Bone marrow (tissue), 2 donors: Measurements from ENCODE around the gene LSMEM2.
"Not testable (repeated sequence)": the region's sequence is repeated elsewhere in the genome, so short reads cannot be mapped to it uniquely, and the experiment has no call there.

Experiments
- DNase-seq, 2 donors: peaks; one replicate each; lab custom pipeline; 2025; lab: John Stamatoyannopoulos, UW

Gene LSMEM2

DNA sequence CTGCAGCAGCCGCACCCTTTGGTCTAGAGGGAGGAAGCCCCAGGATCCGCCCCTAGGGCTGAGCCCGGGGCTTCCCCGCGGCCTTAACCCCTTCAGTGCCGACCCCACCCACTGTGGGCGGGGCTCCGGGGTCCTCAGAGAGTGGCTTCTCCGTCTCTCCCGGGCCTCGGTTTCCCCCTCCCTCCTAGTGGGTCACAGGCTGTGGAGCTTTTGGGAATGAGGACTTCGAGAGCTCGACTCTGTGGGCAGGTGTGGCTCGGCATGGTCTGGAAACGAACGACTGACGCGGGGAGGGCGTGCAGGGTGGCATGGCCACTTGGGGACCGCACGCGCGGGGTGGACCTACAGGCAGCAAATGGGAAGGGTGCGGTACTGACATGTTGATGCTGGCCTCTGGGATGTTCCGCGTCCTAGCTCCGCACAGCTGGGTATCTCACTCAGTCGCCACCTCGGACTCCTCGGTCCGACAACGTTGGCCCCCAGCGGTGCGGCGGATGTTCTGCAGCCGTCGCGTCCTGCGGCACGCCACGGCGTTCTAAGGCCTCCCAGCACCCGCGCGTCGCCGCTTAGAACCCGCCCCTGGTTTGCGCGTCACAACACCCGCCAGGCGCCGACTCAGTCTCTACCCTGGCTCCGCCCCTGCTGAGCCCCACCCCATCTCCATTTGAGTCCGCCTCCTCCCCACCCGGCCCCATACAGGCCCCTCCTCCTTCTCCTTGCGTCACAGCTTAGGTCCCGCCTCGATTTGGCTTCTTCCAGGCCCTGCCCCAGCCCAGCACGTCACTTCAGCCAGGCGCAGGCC lies 20.1 kb downstream of the LSMEM2 start, which contains the start of the genes HYAL3 and NAA80:
Gene HYAL3 (minus strand): TSS at position 570 of the 802 bp plus-strand sequence. CDS start 3,803 bp downstream, outside the sequence.
Gene NAA80 (minus strand): TSS at position 570 of the 802 bp plus-strand sequence. CDS start 1,942 bp downstream, outside the sequence.
- peak; percentile 95 to 99 for DNase-seq

DNA sequence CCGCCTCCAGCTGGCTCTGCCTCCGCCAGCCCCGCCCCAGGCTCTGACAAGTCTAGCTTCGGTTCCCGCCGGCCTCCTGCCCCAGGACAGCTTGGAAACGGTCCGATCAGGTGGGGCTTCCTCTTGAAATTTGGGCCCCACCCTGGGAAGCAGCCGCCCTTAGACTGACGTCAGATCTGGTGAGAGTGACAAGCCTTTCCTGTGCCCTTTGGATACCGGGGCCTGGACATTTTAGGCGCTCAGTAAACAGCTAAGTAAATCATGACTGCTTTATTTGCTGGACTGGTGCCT lies 20.7 kb downstream of the LSMEM2 start:
- DNase-seq = no peak

DNA sequence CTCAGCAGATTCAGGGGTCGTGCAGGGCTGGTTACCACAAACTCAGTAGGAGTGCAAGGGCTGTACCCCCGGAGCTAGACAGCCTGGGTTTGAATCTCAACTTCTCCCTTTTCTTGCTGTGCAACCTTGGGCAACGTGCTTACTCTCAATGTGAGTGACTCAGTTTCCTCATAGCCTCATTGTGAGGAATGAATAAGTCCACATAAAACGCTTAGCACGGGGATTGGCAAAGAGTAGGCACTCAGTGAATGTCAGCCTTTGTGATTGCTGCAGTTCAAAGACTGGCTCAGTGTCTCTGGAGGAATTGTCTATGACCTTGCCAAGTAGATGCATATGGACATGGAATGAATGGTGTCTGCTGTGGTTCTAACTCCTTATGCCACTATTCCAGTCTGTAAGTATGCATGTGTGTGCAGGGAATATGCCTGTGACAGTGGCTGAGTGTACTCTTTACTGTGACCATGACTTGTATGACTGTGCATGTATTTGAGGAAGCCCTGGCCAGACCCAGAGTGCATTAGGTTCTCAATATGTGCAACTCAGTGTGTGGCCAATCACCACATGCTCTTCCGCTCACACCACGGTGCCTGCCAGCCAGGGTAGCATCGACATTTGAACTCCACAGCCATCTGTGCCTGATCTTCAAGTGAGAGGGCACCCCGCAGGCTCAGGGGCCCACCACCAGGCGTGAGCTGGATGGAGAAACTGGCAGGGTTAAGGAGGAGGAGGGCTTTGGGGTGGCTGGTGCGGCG lies 21.2 kb downstream of the LSMEM2 start:
- peak; percentile 32 to 76 for DNase-seq

DNA sequence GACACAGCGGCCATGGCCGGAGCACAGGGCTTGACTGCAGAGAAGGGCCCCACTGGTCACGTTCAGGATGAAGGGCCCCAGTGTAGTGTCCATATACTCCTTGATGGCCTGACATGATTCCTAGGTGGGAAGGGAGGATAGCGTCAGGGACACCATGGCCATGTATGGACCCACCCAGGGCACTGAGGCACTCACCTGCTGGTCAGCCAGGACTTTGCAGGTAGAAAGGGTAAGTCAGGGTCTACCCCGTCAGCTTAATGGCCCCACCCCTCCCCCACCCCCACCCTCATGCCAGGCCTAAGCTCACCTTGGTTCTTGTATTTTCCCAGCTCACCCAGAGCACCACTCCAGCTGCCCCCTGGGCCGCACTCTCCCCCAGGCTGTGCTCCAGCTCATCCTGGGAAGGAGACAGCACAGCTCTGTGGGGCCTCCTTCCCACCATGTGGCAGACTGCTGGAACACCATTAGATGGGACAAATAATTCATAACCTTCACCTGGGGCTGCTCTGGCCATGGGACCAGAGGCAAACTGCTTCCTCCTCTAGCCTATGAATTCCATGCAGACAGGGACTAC lies 21.9 kb downstream of the LSMEM2 start:
- no peak for DNase-seq

DNA sequence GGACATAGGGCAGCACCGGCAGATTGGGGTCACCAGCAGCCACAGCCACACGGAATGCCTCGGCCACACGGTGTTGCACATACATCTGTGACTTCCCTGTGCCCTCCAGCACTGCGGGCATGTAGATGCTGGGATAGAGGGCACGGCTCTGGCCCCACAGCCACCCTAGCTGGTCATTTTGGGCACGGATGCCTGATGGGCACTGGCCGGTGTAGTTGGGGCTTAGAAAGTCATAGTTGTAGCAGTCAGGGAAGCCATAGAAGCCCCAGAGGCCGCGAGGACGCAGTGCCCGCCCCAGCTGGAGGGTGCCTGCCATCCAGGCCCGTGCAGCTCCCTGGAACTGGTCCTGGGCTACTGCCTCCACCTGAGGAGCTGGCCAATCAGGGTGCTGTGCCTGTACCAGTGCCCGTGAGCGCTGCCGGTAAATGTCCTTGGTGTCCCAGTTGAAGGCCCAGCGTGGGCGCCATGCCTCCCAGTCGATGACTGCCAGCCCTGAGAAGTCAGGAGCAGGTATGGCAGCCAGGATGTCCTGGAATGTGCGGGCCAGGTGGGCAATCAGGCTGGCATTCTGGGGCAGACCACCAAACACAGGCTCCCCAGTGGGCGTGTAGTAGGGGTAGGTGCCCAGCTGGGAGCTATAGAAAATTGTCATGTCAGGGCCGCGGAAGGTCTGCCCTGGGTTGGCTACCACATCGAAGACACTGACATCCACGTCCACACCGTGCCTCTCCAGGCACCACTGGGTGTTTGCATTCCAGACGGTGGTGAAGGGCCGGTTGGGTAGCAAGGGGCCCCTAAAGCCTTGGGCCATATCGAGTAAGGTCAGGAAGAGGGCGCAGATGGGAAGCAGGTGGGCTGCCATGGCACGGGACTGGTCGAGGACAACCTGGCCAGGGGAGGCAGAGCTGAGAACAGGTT lies 23.5 kb downstream of the LSMEM2 start:
- no peak for DNase-seq

DNA sequence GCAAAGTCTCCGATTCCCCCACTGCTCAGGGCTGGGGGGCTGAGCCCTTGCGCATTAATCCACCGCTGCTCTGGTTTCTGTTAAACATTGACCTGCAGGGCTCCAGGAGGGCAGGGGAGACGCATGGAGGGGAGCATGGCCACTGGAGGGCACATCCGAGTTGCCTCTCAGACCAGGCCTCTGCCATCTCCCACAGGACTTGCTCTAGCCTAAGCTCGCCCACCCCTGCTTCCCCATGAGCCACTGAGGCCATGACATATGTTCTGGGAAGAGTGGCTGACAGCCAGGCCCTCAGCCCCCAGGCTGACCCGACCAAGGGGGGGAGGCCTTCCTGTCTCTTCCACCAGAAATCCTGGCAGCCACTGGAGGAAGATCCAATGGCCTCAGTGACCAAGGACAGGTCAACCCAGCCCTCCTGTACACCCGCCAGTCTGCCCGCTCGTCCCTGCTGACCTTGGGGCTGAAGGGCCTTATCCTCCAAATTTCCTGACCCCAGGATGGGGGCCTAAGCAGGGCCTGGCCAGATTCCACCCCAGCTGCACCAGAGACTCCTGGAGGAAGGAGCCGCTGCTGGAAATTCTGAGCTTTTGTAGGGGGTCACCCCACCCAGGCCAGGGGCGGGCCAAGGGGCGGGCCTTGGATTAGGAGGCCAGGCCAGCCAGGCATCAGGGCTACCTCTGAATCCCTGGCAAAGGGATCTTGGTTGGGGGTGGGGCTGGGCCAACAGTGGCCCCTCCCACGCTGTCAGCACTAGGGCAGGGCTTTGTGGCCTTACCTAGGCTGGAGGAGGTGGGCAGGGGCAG lies 24.3 kb downstream of the LSMEM2 start, which contains the start of gene HYAL1:
Gene HYAL1 (minus strand): TSS at position 562 of the 803 bp plus-strand sequence. CDS start 618 bp downstream, outside the sequence.
- DNase-seq = no peak

DNA sequence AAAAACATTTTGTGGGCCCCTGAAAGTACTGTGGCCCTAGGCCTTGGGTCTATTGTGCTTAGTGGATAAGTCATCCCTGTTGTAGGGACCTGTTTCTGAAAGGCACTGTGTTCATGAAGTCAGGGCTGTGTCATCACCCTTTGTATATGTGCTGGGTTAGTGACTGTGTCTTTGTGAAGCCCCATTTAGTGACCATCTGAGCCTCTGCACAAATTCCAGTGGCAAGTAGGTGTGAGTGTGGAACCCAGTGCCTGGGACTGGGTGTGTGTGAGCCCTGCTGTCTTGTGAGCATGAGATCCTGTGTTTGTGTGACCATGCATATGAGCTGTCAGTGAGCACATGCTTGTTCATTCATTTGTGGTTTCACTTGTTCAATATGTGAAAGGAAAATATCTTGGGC lies 25.7 kb downstream of the LSMEM2 start:
- no peak for DNase-seq

DNA sequence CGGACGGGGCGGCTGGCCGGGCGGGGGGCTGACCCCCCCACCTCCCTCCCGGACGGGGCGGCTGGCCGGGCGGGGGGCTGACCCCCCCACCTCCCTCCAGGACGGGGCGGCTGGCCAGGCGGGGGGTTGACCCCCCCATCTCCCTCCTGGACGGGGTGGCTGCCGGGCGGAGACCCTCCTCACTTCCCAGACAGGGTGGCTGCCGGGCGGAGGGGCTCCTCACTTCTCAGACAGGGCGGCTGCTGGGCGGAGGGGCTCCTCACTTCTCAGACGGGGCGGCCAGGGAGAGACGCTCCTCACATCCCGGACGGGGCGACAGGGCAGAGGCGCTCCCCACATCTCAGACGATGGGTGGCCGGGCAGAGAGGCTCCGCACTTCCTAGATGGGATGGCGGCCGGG lies 33.2 kb downstream of the LSMEM2 start:
- DNase-seq = not testable (repeated sequence)

DNA sequence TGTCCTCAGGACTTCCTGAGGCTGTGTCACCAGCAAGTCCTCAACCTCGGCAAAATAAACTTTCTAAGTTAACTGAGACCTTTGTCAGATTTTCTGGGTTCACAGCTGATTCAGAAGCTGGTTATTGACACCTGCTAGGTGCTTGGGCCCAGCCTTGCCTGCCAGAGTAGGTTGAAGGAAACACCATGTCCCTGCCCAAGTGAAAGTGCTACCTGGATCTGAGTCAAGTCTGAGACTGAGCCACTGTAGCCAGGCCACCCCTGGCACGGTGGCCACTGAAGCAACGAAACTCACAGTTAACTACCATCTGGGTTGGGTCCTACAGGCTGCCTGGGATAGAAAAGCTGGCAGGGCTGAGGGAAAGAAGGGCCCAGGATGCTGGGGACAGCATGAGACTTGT lies 35.5 kb downstream of the LSMEM2 start:
- no peak for DNase-seq

DNA sequence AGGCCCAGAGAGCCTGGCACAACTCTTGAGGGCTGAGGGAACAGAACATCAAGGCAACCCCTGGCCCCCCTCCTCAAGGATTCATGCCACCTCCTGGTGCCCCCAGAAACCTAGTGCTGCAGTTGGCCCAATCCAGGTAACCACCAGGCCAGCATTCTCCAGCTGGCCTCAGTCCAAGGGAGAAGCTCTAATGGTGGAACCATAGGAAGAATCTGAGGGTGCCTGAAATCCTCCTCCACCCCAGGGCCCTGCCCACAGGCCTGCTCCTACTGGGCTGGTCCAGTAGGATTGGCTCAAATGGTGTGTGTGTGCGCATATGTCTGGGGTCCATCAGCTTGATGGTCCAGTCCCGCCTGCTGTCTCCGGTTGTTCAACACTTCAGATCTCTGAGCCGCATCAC lies 35.9 kb downstream of the LSMEM2 start:
- DNase-seq = no peak

DNA sequence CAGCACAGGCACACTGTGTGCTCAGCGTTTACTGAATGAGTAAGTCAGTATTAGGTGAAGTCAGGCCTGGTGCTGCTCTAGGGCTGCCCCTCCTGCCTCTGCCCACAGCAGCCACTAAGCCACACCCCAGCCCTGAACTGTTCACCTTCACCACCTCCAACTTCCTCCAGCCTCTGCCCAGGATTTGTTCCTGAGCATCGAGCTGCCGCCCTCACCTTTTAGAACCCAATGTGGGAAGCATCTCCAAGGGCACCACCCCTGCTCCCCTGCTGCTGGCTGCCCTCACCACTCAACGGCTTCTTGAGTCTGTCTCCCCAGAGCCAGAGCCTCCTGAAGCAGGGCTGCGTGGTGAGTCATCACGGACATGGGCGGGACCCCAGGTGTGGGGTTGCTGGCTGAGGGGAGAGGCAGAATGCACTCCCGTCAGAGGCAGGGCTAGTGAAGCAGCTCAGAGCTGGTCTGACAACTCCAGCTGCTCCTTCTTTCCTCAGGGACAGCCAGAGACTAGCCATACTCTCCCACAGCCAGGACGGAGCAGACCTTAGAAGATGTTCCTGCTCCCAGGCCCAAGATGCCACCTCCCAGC lies 37.9 kb downstream of the LSMEM2 start:
- DNase-seq = no peak

DNA sequence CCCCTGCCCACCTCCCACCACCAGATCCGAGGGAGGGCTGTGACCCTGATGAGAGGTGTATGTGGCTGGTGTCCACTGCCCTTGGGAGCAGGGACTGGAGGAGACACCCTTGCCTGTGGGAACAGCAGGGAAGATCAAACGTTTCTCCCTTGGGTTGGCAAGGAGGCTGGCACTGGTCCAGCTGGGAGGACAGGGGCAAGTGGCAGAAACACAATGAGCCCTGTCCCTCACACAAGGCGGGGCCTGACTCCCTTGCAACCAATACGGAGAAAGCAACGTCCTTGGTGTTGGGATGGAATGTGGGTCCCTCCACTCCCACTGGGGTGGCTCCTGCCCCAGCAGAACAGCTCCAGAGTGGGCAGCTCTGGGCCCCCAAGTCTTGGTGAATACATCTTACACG lies 38.4 kb downstream of the LSMEM2 start:
- no peak for DNase-seq

DNA sequence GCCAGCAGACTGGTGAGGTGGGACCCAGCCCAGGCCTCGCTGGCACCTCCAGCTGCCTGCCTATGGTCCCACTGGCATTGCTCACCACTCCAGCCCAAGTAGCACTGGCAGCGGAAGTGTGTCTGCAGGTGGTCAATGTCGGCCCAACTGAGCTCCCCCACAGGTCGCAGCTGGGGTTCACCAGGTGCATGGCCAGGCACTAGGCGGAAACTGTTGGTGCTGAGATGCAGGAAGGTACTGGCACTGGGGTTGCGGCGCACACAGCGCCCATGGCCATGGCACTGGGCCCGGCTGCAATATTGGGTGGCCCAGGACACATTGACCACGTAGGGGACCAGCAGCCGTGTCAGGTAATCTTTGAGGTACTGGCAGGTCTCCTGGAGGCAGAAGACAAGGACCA lies 39.3 kb downstream of the LSMEM2 start:
- DNase-seq = no peak

DNA sequence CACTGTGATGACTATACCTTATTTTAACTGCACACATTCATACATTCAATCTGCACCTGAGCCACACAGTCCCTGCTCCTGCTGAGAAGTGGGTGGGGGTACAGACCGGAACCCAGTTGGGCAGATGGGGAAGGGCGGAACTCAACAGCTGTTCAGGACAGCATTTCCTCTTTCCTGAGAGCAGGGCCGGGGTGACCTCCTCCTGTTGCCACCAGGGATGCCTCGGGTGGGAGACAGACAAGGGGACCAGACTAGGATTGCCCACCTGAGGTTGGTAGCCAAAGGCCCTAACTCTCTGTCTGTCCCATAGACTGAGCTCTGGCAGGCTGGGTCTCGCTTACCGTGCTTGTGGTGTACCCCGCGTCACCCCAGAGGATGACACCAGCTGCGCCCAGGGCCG lies 39.7 kb downstream of the LSMEM2 start:
- DNase-seq = no peak

DNA sequence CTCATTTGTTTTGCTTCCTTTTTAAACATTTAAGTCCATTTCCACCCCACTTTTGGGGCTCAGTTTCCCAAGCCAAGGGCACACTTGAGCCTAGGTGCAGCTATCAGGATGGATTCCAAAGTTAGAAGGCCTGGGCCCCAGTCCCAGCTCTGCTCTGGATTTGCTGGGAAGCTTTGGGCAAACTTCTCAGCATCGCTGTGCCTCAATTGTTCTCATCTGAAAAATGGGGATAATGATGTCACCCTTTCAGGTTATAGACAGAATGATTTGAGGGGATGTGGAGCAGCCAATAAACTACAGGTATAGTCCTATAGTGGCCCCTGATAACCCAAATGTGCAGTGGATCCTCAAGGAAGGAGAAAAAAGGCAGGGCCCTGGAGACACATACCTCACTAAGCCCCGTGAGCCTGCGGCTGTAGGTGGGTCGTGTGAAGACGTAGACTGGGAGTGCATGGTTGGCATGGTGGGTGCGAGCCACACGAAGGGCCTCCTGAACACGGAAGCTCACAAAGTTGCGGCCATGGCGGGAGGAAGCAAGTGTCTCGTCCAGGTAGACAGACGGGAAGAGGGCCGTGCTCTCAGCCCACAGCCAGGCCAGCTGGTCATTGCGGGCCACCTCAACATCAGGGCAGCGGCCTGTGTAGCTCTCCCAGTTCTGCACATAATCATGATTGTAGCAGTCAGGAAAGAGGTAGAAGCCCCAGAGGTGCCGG lies 40.5 kb downstream of the LSMEM2 start:
- no peak for DNase-seq

DNA sequence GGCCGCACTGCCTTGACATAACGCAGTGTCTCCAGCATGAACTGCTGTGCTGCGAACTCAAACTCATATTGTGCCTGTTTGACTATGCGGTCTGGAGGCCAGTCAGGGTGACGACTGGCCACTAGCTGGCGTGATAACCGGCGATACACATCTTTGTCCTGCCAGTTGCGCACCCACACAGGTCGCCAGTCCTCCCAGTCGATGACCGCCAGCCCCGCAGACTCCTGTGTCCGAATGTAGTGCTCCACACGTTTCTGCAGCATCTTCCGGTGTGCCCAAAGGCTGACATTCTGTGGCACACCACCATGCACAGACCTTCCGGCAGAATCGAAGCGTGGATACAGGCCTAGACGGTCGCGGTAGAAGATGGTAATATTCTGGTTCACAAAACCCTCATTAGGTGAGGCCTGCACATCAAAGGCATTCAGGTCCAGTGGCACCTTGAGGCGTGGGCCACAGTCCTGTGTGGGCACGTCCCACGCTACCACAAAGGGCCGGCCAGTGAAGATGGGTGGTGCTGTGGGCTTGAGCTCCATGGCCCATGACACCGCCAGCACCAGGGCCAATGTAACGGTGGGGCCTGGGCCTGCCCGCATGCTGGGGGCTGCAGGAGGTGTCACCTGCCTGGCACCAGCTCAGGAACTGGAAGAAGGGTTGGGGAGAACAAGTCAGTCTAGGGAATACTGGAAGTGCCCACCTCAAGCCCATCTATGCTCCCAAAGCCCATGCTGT lies 41.2 kb downstream of the LSMEM2 start:
- no peak for DNase-seq

DNA sequence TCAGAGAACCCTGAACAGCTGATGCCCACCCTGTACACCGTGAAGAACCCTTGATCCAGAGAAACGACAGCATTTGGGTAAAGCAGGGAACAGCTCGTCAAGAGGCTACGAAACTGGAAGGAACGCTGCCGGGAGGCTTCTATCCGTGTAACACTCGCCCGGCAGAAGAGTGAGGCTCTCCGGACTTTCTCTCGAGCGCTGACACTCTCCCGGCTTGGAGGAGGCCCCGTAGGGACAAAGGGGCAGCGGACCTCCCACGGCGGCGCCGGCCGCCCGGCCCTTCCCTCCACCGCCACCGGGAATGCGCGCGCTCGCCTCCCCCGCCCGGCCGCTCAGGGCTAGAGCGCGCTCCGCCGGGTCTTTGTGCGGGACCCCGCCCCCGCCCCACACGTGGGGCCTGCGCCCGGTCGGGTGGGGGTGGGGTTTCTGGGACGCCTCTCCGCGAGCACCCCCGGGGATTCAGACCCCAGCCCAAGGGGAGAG lies 42.0 kb downstream of the LSMEM2 start:
- peak; percentile 23 to 75 for DNase-seq

DNA sequence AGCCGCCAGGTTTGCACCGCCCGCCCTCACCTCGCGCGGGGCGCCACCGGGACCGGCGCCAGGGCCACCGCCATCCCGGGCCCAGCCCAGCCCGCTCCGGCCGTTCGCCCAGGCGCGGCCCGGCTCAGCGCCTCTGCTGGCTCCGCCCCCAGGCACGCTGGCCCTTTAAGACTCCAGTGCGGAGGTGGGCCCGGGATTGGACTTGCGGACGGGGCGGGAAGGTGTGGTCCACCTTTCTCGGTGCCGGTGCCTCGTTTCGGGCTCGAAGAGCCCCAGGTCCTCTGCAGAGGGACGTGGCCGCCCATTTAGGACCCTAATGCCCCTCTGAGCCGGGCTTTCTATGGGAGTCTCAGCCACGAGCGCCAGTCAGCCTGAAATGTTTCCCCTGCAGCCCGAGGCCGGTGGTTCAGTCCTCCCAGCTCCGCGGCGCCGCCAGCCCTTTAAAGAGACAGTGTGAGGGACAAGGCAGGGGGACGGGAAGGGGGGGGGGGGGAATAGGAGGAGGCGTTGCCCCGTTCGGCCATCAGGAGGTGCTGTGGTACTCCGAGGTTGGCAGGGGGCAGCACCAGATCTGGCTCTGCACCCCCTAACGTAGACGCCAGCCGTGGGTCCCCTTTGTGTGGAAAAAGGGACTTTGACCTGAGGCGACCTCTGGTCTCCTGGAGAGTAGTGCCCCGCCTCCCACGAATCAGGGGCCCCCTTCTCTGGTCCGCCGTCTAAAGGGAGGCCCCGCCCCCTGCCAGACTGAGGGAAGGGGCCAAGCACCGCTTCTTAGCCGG lies 42.6 kb downstream of the LSMEM2 start:
- DNase-seq = peak; percentile 75 to 83

DNA sequence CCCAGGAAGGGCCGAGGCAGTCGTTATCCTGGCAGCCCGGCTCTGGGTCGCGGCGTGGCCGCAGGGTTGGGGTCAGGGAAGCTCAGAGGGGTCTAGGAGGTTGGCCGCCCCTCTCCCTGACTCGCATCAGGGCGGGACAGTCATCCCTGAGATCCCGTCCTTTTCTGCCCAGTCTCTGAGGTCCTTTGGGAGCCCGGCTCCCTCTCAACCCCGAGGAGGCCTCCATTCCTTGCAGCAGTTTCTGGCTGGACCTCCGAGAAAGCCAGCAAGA lies 43.2 kb downstream of the LSMEM2 start:
- no peak for DNase-seq
